LNCAP (cell line): Measurements from ENCODE around the gene TNIP3.

Source experiments
- TF ChIP-seq, protein P1 (sequence below): fragments of 450-650 bp; IDR thresholded peaks from 2 replicates; pipeline ENCODE4 v1.5.1; 2017; ENCODE audit warnings: mild to moderate bottlenecking

Gene TNIP3

DNA sequence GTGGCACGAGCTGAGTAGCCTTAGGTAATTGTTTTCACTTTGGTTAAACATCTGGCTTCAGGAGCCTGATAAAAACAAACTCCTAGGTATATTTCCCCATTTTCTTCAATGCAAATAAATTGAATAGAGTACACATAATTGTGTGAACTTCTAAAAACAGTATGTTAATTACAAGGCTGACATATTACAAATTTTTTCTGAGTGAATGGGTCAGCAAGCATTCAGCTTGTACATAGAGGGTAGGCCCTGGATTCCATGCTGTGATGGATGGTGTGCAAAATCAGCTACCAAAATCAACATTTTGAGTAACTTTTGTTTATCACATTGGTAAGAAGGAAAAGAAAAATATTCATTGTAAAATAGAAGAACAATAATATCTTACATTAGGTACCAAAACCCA, 12.2 kb downstream of the TNIP3 start:
- TF ChIP-seq, protein P1, sequence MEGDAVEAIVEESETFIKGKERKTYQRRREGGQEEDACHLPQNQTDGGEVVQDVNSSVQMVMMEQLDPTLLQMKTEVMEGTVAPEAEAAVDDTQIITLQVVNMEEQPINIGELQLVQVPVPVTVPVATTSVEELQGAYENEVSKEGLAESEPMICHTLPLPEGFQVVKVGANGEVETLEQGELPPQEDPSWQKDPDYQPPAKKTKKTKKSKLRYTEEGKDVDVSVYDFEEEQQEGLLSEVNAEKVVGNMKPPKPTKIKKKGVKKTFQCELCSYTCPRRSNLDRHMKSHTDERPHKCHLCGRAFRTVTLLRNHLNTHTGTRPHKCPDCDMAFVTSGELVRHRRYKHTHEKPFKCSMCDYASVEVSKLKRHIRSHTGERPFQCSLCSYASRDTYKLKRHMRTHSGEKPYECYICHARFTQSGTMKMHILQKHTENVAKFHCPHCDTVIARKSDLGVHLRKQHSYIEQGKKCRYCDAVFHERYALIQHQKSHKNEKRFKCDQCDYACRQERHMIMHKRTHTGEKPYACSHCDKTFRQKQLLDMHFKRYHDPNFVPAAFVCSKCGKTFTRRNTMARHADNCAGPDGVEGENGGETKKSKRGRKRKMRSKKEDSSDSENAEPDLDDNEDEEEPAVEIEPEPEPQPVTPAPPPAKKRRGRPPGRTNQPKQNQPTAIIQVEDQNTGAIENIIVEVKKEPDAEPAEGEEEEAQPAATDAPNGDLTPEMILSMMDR, result no peak

DNA sequence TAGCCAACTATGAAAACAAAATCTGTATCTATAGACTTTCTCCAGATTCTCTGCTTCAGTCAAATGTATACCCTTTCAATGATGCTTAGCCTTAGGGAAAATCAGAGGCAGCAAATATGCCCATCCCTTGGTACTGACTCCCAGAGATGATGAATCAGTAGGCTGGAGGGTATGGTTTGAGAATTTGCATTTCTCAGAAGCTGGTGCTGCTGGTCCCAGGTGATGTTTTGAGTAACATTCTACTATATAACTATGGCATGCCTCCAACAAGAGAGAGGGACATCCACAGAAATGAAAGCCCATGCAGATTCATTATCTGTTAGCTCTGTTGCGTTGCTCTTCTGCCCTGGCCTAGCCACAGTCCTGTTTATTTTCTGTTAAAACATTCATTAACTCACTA, 13.6 kb downstream of the TNIP3 start:
- TF ChIP-seq, protein P1, result no peak

DNA sequence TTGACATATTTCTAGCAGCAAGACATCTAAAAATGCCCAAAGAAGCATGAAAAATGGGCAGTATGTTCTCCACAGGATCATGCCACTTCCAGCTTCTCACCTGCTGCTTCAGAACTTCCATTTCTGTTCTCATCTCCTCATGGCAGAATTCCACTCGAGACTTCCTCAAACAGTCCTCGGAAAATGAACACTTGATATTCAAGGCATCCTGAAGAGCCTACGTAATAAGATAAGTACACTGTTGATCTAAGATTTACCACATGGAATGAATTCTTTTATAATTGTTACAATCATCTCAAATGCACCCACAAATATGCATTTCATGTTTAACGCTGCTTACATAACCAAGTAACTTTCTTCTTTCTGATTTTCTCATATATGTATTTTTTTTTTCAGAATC, 14.1 kb downstream of the TNIP3 start:
- TF ChIP-seq, protein P1, result no peak

DNA sequence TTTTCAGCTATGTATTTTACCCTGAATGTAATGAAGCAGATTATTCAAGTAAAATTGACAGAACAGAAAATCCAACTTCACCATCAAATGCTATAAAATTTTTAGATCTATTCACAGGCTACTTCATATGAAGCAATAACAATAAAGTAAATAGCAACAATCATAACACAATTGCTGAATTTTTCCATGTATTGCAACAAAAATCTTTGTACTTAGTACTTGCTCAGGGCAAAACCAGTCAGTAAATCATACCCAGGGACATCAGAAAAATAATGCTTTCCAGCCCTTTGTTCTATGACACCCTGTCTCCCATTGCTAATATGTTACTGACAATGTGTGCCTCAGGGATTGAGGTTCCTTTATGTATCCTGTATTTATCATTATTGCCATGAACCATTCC, 15.5 kb downstream of the TNIP3 start:
- TF ChIP-seq, protein P1, result no peak

DNA sequence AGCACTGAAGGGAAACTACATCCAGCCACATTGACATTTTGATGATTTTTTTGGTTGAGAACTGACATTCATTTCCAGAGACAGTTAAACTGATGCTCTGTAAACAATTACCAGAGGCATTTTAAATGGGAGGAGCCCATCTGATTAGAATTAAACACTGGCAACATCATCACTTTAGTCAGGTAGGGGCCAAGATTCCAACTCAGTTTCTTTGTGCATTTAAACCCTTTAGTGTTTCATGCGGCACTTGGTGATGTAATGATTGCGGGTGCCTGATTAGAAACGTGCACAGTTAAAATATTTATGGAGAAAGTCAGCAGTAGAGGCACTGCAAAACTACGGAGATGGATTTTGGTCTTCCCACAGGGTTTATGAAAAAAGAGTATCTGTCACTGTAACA, 16.1 kb downstream of the TNIP3 start:
- TF ChIP-seq, protein P1, result no peak

DNA sequence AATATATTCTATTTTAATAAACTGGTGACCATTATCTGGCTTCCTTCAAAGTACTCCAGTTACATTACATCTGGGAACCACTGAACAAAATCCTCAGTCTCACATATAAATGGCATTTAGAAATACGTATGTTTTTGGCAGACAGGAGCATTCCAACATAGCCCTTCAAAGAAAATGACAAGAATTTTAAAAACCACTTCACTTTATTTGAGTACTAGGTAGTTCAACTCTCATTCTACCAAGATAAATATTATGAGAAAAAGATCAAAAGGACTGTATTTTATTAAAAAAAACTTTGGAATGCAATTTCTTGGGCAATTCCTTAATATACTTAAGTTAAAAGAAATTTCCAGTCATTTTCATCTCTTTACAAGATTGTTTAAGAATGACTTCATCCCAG, 17.6 kb downstream of the TNIP3 start:
- TF ChIP-seq, protein P1, result no peak

DNA sequence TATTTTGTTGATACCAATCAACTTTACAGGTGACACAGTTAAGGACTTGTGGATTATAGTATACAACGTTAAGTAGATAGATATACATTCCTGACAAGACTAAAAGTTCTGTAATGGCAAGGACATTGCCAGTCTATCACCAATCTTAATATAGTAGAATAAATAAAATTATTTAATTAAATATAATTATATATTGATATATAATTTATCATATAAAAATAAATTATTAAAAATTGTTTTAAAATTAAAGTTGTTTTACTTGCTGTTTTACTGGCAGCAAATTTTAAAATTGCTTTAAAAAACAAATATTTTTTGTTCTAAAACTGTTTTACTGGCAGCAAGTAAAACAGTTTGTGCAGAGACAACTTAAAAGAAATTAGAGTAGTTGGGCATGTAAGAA, 18.7 kb downstream of the TNIP3 start:
- TF ChIP-seq, protein P1, result no peak

DNA sequence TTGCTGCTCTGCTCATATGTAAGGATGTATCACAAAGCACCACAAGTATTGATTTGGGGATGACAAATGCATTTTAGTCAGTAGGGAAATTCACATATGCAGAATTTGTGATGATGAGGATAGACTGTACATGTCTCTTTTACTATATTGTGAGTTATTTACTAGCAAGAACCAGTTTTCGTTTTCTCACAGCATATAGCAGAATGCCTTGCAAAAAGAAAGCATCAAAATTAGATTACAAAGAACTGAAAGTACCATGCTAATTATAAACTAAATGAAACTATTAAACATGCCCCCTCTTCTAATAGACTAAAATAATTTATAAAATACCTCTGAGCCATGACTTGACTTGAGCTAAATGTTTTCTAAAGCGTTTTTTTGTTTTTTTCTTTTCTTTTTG, 20.1 kb downstream of the TNIP3 start:
- TF ChIP-seq, protein P1, result no peak
